Epithelial cell of prostate (primary cell): ENCODE measurements around the gene GALNT1.

Source experiments
- DNase-seq: peaks from one replicate; pipeline ENCODE4 v3.0.0-alpha.2; 2011; ENCODE audit warnings: low read depth, low spot score
- H3K27ac ChIP-seq: fragments of 450-650 bp; 2 replicates; pipeline ENCODE4 v1.5.1; 2017; ENCODE audit warnings: mild to moderate bottlenecking

The GALNT1 gene

DNA sequence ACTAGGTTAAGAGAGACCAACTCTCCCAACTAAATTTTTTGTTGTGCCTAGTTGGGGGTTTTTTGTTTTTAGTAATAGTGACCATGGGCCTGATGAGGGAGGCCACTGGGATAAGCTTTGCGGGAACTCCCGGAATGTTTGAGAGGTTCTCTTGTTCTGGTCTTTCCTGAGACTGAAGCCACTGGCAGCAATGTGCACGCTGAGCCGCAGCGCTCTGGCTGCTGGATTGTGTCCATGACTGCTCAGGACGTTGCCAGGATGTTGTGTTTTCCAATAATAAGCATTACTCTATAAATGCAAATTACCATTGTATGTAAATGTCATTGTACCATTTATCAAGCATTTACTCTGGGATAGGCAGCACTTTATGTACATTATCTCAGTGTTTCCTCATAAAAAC, 126.1 kb downstream of the GALNT1 start:
- no peak overlapping the region for H3K27ac ChIP-seq
- DNase-seq = no peak

DNA sequence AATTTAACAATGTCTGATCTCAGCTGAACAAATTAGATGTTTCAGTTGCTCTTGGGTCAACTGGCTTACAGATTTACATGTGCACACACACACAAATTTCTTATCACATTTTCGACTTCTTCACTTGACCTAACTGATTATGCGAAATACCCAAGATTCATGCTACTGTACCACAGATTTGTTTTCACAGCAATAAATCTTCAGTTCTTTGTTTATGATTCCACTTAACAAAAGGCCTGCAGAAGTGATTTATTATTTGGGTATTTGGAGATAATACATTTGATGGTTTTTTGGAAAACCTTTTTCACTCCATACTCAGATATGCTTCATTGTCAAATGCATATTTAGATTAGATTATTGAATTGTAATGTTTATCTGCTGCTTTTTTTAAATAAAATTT, 129.0 kb downstream of the GALNT1 start:
- no peak overlapping the region for H3K27ac ChIP-seq
- no peak for DNase-seq

DNA sequence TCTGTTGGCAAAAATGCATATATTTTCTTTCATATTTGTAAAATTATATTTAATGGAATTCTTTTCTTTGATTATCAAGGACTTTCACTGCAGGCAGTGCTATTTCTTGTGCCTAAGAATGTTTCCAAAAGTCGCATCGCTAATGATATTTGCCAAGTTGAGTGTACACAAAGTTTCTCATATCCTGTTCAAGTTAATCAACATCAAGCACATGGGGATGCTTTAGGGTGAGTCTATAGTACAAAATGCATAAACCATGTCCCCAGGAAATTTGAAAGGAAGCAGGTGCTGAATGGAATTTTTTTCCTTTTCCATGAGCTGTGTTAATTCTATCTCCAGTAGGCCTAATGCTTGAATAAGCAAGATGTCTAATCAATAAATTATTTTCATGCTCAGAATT, 129.7 kb downstream of the GALNT1 start:
- H3K27ac ChIP-seq = no peak overlapping the region
- DNase-seq = no peak

DNA sequence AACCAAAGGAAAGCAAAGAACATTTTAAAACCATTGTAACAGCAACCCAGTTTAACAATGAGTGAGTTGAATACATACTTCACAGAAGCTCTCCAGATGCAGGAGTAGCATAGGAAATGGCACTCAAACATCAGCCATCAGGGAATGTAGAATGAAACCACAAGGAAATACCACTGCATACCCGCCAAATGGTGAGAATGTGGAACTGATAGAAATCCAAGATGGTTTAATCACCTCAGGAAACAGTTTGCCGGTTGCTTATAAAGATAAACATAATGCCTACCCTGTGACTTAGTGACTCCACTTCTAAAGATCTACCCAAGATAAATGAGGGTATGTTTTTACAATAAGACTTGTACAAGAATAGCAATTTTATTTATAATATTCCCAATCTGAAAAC, 132.0 kb downstream of the GALNT1 start:
- H3K27ac ChIP-seq = no peak overlapping the region

DNA sequence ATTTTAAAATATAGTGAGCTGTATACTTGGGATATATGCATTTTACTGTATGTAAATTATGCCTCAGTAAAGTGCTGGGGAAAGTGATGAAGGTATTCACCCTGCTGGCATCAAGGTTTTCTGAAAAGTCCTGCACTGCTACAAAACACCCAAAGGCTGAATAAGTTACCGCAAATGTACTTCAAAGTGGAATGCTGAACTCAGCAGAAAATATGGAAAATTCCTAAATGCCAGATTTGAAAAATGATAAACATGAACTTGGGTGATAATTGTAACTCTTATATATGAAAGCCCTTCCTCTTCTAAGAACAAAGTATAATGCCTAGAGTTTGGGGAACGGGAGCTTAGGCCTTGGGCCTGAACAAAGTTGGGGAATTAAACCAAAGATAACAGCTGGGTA, 133.0 kb downstream of the GALNT1 start:
- no peak for DNase-seq
- H3K27ac ChIP-seq = no peak overlapping the region

More for the DNA sequence above, 132.0 kb downstream of the GALNT1 start:
- DNase-seq = no peak

DNA sequence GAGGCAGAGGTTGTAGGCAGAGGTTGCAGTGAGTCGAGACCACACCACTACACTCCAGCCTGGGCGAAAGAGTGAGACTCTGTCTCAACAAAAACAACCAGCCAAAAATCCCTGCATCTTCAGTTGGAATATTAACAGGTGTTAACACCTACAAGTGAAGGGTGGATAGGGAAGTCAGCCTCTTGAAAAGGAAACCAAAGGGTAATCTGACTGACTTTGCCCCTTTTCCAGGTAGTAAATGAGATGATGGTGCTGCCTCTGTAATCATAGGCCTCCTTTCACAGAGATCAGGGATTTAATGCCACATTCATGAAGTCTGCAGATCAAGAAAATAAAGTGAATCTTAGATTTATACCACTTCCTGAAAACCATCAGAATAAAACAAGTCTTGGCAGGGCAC, 133.6 kb downstream of the GALNT1 start:
- no peak for DNase-seq
- H3K27ac ChIP-seq = no peak overlapping the region

DNA sequence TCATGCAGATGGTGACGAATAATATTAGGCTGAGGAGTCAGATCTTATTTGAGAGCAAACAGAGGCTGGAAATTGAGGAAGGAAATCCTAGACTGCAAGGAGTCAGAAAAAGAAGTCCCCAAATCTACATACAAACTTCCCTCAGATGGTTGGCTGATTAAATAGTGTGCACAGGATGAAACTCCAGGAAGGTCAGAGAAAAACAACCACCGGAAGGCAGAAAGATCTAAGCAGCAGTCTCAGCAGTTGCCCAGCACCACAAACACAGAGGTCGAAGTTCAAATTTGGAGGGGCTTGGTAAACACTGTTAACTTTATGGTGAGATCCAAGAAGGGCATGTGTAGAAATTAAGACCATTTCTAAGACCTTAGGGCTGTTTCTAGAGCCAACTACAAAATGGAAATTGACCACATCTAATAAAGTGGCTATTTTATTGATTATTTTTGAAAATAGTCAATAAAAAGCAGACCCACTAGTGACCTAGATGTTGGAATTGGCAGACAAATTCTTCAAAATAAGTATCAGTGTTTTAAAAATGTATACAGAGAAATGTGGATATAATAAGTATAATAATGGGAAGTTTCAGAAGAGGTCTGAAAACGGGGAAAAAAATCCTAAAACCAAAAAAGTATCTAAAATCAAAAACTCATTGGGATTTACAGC, 134.8 kb downstream of the GALNT1 start:
- no peak for DNase-seq

DNA sequence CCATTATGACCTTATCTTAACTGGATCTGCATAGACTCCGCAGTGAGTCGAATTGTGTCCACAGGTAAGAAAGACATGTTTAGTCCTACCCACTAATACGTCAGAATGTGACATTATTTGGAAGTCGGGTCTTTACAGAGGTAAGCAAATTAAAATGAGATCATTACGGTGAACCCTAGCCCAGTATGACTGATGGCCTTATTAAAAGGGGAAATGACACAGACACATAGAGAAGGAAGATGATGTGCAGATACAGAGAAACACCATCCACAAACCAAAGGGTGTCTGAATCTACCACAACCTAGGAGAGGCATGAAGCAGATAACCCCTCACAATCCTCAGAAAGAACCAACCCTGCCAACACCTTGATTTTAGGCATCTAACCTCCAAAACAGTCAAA, 135.6 kb downstream of the GALNT1 start:
- no peak for DNase-seq

More for the DNA sequence above, 134.8 kb downstream of the GALNT1 start:
- H3K27ac ChIP-seq = no peak overlapping the region

DNA sequence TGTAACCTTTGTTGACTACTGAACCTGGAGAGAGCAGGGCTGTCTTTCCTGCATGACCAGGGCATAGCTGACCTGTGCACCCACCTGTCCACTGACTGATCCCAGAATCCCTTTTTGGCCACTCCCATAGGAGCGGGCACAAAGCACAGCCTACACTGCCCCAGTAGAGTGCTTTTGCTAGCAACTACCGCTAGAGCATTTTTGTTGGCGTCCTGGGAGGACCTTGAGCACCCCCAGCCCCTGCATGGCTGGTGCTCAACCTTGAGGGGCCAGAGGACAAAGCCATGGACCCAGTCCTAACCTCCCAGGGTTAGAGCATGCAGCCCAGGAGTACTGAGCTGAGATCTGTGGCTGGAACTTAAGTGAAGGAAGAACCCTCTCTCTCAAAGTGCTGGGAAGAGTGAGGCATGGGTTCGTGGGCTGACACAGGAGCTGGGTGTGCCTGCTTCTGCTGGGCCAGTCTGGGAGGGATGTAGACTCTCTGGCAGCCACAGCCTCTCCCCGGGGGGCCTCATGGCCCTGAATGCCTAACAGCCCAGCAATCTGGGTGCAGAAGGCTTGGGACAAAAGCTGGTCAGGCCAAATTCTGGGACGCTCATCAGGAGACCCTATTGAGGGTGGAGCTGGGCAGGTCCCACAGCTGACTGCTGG, 140.0 kb downstream of the GALNT1 start:
- no peak overlapping the region for H3K27ac ChIP-seq
- DNase-seq = no peak

More for the DNA sequence above, 135.6 kb downstream of the GALNT1 start:
- no peak overlapping the region for H3K27ac ChIP-seq

DNA sequence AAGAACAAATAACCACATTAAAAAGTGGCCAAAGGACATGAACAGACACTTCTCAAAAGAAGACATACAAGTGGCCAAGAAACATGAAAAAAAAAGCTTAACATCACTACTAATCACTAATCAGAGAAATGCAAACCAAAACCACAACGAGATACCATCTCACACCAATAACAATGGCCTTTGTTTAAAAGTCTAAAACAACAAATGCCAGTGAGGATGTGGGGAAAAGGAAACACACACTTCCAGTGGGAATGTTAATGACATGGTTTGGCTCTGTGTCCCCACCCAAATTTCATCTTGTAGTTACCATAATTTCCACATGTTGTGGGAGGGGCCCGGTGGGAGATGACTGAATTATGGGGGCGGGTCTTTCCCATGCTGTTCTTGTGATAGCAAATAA, 147.1 kb downstream of the GALNT1 start:
- no peak overlapping the region for H3K27ac ChIP-seq
- DNase-seq = no peak

DNA sequence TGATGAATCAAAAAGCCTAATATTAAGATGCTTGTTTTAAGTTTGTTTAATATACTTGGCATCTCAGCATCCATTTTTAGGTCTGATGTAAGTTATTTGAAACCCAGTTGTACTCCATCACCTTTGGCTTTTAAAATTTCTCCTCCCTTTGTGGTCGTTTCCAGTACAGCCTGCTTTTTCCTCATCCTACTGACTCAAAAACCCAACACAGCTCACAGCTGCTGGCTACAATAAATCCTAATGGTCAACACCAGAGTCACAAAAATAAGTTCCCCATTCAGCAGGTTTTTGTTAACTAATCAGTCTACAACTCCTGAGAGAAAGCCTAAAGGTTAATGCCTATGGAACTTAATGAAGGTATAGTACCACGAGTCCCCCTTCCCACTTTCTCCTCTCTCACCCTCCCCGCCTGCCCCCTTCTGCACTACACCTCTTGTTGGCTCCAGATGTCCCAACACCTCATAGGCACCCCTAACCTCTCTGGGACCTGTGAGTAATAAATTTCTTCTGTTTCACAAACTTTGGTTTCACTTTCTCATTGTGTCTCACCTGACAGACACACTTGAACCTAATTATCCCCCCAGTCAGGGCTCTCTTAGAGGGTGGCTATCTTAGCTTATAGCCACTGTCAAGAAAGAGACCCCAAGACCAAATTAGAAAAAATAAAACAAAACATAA, 148.6 kb downstream of the GALNT1 start:
- no peak overlapping the region for H3K27ac ChIP-seq
- DNase-seq = no peak

DNA sequence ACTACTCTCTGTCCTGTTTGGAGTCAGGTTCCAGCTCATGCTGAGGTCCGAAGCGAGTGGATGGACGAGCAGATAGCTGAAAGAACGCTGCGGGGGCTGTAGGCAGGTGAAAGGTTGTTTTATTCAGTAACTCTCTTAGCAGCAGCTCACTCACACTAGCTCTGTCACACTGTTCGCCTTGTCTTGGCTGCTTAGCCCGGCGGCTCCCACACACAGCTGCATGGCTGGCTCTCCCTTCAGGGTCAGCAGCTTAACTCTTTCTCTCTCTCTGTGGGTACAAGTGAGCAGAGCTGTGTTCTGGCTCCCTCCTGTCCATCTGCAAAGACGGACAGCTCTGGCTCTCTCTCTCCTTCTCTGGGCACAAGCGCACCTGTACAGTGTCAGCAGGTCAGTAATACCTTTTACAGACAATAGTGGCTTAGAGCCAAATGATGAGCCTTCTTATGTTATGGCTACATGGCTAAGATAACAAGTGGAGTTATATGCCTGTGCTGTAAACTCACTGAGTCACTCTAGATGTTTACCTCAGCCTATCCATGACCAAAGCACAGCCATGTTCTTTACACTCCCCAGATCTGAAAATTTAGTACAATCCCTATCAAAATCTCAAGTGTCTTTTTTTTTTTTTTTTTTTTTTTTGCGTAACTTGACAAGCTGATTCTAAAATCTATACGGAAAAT, 149.3 kb downstream of the GALNT1 start:
- no peak overlapping the region for H3K27ac ChIP-seq
- DNase-seq = no peak

DNA sequence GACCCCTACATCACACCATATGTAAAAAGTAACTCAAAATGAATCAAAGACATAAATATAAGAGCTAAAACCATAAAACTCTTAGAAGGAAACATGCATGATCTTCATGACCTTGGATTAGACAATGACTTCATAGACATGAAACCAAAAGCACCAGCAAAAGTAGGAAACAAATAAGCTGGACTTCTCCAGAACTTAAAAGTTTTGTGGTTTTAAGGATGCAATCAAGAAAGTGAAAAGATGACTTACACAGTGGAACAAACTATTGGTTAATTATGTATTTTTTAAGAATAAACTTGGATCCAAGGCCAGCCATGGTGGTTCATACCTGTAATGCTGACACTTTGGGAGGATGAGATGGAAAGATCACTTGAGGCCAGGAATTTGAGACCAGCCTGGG, 150.2 kb downstream of the GALNT1 start:
- H3K27ac ChIP-seq = no peak overlapping the region
- DNase-seq = no peak

DNA sequence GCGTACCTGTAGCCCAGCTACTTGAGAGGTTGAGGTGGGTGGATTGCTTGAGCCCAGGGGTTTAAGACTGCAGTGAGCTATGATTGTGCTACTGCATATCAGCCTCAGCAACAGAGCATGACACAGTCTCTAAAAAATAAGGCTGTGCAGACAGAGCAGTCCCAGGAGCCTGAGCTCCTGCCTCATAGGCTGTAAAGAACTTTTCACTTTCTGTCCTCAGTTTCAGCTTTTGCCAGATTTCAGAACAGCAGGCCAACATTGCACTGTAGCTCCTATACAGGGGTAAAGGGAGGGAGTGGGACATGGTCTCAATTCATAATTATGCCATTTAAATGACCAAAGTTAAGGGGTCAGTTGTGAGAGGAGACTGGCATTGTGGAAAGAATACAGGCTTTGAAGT, 150.6 kb downstream of the GALNT1 start:
- no peak overlapping the region for H3K27ac ChIP-seq
- DNase-seq = no peak

DNA sequence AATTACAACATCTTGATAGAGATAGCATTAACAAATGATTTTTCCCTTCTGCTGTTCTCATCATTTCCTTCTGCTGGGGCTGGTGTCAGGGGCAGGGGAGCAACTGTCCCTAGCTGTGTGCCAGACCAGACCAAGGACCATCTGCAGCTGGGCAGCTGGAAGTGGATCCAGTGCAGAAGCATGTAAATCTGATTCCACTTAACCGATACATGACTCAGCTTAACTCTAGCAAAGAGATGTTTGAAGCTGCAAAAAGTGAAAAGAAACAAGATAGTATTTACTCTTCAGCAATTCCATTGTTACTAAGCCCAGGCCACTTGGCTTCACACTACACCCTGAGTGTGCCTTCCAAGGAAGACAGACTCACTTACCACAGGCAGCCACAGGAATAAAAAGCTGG, 151.1 kb downstream of the GALNT1 start:
- no peak for DNase-seq

DNA sequence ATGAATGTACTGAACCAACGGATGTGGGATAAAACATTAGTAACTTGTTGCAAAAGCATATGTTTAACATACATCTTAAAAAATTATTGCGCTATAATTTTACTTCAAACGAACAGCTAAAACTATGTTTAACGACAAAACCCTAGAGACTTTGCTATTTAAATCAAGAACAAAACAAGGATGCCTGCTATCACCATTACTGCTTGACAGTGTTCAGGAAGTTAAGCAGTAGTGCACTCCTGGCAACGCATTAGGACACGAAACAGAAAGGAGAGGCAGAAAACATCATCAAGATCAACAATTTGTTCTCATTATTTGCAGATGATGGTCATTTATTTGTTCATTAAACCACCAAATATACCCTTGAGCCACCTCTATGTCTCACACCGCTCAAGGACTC, 151.9 kb downstream of the GALNT1 start:
- DNase-seq = no peak

More for the DNA sequence above, 151.1 kb downstream of the GALNT1 start:
- no peak overlapping the region for H3K27ac ChIP-seq

DNA sequence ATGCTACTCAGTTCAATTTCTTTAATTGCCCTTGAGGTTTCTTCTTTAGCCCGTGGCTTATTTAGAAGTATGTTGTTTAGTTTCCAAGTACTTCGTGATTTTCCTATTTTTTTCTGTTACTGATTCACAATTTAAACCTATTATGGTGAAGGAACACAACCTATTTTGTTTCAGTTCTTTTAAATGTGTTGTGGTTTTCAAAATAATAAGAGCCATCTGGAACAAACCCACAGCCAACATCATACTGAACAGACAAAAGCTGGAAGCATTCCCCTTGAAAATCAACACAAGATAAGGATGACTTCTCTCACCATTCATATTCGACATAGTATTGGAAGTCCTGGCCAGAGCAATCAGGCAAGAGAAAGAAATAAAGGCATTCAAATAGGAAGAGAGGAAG, 155.2 kb downstream of the GALNT1 start:
- no peak for DNase-seq
- no peak overlapping the region for H3K27ac ChIP-seq

More for the DNA sequence above, 151.9 kb downstream of the GALNT1 start:
- no peak overlapping the region for H3K27ac ChIP-seq

DNA sequence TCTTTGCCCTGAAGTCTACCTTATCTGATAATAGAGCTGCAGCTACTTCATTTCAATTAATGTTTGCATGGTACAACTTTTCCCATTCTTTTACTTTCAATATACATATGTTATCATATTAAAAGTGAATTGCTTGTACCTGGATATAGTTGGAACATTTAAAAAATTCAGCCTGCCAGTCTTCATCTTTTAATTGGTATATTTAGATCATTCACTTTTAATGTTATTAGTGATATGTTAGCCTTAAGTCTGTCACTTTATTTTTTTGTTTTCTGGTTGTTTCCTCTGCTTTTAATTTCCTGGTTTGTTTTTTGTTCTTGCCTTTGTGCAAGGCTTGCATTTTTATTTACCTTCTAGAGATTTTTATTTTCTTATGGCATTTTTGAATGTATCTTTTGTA, 158.2 kb downstream of the GALNT1 start:
- no peak overlapping the region for H3K27ac ChIP-seq
- no peak for DNase-seq

DNA sequence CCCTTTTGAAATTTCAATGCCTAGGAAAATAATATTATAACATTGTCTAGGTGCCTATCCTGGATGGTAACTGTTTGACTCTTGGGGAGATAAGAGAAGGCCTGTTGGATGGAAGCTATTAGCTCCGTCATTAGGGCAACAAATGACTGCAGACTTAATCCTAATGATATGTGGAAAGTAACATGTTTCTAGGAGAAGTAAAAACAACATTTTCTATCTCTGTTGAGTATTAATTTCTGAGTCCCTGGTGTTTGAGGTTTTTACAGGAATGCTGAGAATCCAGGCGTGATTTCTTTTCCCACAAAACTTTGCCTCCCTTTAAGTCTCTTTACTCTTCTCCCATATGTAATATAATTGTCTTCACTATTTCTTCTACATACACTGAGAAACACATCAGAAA, 159.1 kb downstream of the GALNT1 start:
- no peak for DNase-seq
- H3K27ac ChIP-seq = no peak overlapping the region

DNA sequence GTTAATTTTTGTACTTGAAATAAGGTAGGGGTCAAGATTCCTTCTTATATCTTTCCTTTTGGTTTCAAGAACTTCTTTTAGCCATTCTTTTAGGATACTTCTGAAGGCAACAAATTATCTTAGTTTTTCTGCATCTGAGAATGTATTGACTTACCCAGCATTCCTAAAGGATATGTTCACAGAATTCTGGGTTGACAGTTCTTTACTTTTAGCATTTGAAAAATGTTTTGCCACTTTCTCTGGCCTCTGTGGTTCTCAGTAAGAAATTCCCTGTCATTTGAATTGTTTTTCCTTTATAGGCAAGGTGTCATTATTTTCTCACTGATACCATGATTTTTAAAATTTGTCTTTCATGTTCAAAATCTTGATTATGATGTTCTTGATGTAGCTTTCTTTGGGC, 162.4 kb downstream of the GALNT1 start:
- H3K27ac ChIP-seq = no peak overlapping the region
- no peak for DNase-seq

DNA sequence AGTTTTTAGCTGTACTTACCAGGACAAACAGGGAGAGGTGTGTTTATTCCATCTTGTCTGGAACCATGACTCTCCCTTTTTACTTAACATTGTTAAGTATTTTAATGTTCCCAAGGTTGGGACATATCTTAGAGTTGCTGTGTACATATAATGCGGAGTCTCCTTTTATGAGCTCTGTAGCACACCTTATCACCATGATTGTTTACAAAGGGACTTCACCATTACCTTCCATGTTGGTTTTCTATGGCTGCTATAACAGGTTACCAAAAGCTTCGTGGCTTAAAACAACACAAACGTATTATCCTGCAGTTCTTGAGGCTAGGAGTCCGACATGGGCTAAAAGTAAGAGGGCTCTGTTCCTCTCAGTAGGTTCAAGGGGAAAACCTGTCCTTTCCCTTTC, 164.3 kb downstream of the GALNT1 start:
- H3K27ac ChIP-seq = no peak overlapping the region

More for the DNA sequence above, 164.3 kb downstream of the GALNT1 start:
- DNase-seq = no peak
